Choroid plexus epithelial cell (primary cell): ENCODE data around the gene SIRPD.

Experiments
- DNase-seq: peaks from one replicate; pipeline ENCODE4 v3.0.0-alpha.2; 2010; ENCODE audit warnings: low read depth
- H3K4me3 ChIP-seq: 2 replicates; pipeline ENCODE4 v1.5.1; 2011; ENCODE audit warnings: low read depth, mild to moderate bottlenecking, control low read depth, low read length, moderate library complexity
- TF ChIP-seq, protein P1 (sequence below): conservative IDR thresholded peaks from 2 replicates; pipeline ENCODE4 v1.5.1; 2011; ENCODE audit warnings: low read depth, mild to moderate bottlenecking, control low read depth, inconsistent platforms, low read length, moderate library complexity

SIRPD gene

DNA sequence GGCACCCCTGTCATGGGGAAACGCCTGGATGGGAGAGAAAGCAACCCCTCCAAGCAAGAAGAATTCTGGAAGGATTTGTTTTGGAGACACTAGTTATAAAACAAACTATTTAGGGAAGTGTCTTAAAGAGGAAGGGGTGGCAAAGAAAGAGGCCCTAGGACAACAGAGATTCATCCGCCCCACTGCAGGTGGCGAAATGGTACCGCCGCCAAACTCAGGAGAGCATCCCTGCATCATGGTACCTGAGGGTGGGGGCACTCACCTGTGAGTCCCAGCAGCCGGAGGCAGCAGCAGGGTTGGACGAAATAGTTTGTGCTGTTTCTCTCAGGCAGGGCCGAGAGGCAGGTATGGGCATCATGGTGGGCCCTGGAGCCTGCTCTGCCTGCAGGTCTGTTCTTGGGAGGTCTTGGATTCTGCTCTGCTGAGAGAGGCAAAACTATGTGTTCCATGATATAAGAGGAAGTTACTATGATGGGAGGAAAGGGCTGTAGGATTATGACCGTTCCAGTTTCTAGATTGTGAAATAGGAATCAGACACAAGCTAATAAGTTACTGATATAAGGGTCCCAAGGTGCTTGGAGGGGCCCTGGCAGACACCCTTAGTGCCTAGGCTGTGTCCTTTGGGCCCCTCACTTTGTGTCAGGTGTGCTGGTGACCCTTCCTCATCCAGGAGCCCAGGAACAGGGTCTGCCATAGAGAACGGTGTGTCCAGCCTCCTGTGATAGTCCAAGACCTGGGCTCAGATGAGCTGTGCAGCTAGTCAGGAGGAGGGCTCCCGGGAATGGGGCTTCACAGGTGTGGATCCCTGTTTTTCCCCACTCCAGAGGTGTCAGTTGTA, 20.4 kb downstream of the SIRPD start:
- no peak overlapping the region for H3K4me3 ChIP-seq
- DNase-seq: no peak
- TF ChIP-seq, protein P1, sequence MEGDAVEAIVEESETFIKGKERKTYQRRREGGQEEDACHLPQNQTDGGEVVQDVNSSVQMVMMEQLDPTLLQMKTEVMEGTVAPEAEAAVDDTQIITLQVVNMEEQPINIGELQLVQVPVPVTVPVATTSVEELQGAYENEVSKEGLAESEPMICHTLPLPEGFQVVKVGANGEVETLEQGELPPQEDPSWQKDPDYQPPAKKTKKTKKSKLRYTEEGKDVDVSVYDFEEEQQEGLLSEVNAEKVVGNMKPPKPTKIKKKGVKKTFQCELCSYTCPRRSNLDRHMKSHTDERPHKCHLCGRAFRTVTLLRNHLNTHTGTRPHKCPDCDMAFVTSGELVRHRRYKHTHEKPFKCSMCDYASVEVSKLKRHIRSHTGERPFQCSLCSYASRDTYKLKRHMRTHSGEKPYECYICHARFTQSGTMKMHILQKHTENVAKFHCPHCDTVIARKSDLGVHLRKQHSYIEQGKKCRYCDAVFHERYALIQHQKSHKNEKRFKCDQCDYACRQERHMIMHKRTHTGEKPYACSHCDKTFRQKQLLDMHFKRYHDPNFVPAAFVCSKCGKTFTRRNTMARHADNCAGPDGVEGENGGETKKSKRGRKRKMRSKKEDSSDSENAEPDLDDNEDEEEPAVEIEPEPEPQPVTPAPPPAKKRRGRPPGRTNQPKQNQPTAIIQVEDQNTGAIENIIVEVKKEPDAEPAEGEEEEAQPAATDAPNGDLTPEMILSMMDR: no peak

GRCh38 chr20:1535420-1536175, 21.9 kb downstream of the SIRPD start:
- TF ChIP-seq, protein P1: no peak
- H3K4me3 ChIP-seq: no peak overlapping the region
- DNase-seq: no peak

DNA sequence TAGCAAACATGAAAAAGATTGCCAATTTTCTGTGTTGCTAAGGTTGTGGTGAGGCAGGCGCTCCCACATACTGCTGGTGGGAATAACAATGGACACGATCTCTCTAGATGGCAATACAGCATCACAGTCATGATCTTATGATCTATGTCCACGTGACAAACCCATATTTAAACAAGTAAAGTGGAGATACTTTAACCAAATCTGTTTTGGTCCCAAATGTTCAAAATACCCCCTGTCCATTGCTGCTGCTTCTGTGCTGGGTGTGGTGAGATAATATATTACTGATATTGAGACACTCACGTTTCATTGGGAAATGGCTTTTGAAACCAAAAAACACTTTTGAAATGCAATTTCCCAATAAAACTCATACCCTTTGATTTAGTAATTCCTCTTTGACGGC, 23.0 kb downstream of the SIRPD start:
- TF ChIP-seq, protein P1: no peak
- DNase-seq: no peak
- no peak overlapping the region for H3K4me3 ChIP-seq

DNA sequence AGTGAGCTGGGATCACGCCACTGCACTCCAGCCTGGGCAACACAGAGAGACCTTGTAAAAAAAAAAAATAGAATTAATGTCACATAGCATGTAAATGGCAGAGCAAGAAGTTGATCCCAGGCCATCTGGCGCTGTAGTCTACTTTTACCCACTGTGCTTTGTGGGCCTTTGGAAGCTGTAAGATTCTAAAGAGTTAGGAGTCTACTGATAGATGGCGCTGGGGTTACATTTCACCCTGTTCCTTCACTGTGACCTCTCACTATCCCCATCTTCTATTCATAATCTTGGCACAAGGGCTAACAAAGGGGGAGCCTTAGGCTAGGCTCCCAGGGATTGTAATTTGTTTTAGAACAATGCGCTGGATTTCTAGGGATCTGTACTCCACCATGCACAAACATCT, 24.4 kb downstream of the SIRPD start:
- TF ChIP-seq, protein P1: no peak
- no peak for DNase-seq

GRCh38 chr20:1528811-1529210, 28.7 kb downstream of the SIRPD start:
- TF ChIP-seq, protein P1: no peak
- DNase-seq: peak; percentile 17
- no peak overlapping the region for H3K4me3 ChIP-seq

More for the DNA sequence above, 24.4 kb downstream of the SIRPD start:
- no peak overlapping the region for H3K4me3 ChIP-seq

DNA sequence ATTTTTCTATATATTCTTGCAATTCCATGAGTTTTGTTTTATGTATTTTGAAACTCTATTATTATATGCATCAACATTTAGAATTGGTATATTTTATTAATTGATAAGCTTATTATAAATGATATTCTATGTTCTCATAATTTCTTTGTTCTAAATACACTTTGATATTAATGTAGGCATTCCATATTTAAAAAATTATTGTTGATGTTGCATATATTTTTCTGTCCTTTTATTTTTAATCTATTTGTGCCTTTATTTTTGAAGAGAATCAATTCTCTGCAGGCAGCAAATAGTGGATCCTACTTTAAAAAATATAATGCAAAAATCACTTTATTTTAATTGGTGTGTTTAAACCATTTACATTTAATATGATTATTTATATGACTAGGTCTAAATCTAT, 29.6 kb downstream of the SIRPD start:
- no peak for DNase-seq
- TF ChIP-seq, protein P1: no peak
- no peak overlapping the region for H3K4me3 ChIP-seq
